Psoas muscle (tissue), 8 donors: ENCODE results near the gene INSYN2A. TPM values are rescaled to one million over a fixed set of nuclear protein-coding genes. Genes with fewer than 3 reads are reported as not detected.

Experiments
- ATAC-seq, 4 donors: fragments of 200-7000 bp; cut with Tn5 transposase; one replicate each; pipeline ENCODE4 v1.9.1; 2020; ENCODE audit warnings: moderate library complexity in 3 of 4, mild to moderate bottlenecking in 2 of 4
- DNase-seq, 2 donors: peaks; one replicate each; pipeline ENCODE4 v3.0.0-alpha.2; 2020
- H3K27ac ChIP-seq: fragments of 200-600 bp; one replicate; pipeline ENCODE4 v1.8.0; 2022
- H3K27me3 ChIP-seq, 3 donors: fragments of 200-600 bp in 1 of 3; one replicate each; pipeline versions ENCODE4 v1.6.1 to v1.8.0; 2013 to 2022; ENCODE audit warnings: low read length in 2 of 3, mild to moderate bottlenecking in 2 of 3, moderate library complexity in 1 of 3; ENCODE audit not compliant: insufficient read depth in 3 of 3
- H3K36me3 ChIP-seq, 2 donors: fragments of 200-600 bp in 1 of 2; one replicate each; pipeline versions ENCODE4 v1.6.1 to v1.8.0; 2013 to 2022; ENCODE audit warnings: low read depth in 1 of 2, mild to moderate bottlenecking in 1 of 2, moderate library complexity in 1 of 2; ENCODE audit not compliant: insufficient read depth in 1 of 2
- H3K4me1 ChIP-seq: fragments of 200-600 bp; one replicate; pipeline ENCODE4 v1.8.0; 2022
- H3K4me3 ChIP-seq: fragments of 200-600 bp; one replicate; pipeline ENCODE4 v1.8.0; 2022; ENCODE audit warnings: mild to moderate bottlenecking
- H3K9me3 ChIP-seq: fragments of 200-600 bp; one replicate; pipeline ENCODE4 v1.8.0; 2022
- WGBS, 3 donors: extraction: QIAGEN DNeasy Blood & Tissue Kit; methylation state at CpG; one replicate each; pipeline versions ENCODE4 v1.1.6 to v1.1.7; 2013; 5-methylcytosine and 5-hydroxymethylcytosine counted together
- intact Hi-C, 2 donors: fragments of 100-400 bp; cut with DNase I; formaldehyde crosslinking; loops; one replicate each; pipeline versions ENCODE4 v1.11.0 to v1.14.2; 2022
- polyA plus RNA-seq, 3 donors: library from polyadenylated mRNA; stranded (reverse); fragments of 200-250 nt; gene quantifications; one replicate each; pipeline ENCODE4 v1.2.3, GENCODE V29; 2013
- total RNA-seq, 4 donors: library from RNA; stranded (reverse); fragmentation: NEBNext Ultra II Directional in 2 of 4; extraction: Animal tissue kit (Norgen Biotek cat#: 25700) in 2 of 4; gene quantifications; one replicate each; pipeline versions ENCODE4 v1.2.1 to v1.2.4, GENCODE V29; 2021 to 2023
- TF ChIP-seq, protein P1 (sequence below): fragments of 200-600 bp; IDR thresholded peaks from one replicate; pipeline ENCODE4 v1.8.0; 2022; ENCODE audit warnings: antibody characterized with exemption
- donor health status: healthy with polysubstance abuse.
- donor health status: DM: no; HTN: no; CAD: no; lungs with moderate emphysema.
- donor health status: Bipolar disorder and iron deficiency.
- donor health status: healthy.
- donor health status: DM: yes; HTN: yes; CAD: no.
- donor health status: DM: no; HTN: no; CAD: no.
- donor health status: DM: no; HTN: no; CAD: no.
- donor health status: DM: yes; HTN: yes; CAD: no.

The INSYN2A gene
- total and polyA plus RNA-seq, 7 donors: 0.01 to 0.19 (median 0.10) TPM; not detected in 2

DNA sequence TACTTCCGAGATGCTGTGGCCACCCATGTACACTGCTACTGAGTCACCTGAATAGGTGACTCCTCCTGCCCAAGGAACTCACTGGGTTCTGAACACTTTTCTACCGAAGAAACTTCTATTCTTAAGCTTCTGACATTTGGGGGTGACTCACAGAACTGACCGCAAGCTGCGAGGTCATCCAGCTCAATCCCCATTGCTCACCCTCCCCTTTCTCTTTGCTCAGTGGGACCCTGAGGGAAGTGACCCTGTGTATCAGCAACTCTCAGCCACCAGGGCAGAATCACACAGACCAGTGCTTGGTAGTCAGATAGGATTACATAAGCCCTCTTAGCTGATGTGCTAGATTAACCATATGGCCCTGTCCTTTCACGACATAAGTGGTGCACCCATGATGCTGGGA lies 46.3 kb downstream of the INSYN2A start:
- no peaks in the 10 kb centered on the region for H3K36me3 ChIP-seq
- WGBS, 3 donors: 90 to 95% (median 92%) methylated on average over 5 of the region's 5 CpGs
- no peaks in the 10 kb centered on the region for H3K9me3 ChIP-seq
- H3K4me3 ChIP-seq: no peak overlapping the region
- DNase-seq (no peak), ATAC-seq (no peak)
- TF ChIP-seq, protein P1, sequence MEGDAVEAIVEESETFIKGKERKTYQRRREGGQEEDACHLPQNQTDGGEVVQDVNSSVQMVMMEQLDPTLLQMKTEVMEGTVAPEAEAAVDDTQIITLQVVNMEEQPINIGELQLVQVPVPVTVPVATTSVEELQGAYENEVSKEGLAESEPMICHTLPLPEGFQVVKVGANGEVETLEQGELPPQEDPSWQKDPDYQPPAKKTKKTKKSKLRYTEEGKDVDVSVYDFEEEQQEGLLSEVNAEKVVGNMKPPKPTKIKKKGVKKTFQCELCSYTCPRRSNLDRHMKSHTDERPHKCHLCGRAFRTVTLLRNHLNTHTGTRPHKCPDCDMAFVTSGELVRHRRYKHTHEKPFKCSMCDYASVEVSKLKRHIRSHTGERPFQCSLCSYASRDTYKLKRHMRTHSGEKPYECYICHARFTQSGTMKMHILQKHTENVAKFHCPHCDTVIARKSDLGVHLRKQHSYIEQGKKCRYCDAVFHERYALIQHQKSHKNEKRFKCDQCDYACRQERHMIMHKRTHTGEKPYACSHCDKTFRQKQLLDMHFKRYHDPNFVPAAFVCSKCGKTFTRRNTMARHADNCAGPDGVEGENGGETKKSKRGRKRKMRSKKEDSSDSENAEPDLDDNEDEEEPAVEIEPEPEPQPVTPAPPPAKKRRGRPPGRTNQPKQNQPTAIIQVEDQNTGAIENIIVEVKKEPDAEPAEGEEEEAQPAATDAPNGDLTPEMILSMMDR: no peak
- H3K27me3 ChIP-seq: no peaks in the 10 kb centered on the region
- H3K4me1 ChIP-seq: no peaks in the 10 kb centered on the region
- H3K27ac ChIP-seq: no peak overlapping the region
- intact Hi-C loops: no loop called here

DNA sequence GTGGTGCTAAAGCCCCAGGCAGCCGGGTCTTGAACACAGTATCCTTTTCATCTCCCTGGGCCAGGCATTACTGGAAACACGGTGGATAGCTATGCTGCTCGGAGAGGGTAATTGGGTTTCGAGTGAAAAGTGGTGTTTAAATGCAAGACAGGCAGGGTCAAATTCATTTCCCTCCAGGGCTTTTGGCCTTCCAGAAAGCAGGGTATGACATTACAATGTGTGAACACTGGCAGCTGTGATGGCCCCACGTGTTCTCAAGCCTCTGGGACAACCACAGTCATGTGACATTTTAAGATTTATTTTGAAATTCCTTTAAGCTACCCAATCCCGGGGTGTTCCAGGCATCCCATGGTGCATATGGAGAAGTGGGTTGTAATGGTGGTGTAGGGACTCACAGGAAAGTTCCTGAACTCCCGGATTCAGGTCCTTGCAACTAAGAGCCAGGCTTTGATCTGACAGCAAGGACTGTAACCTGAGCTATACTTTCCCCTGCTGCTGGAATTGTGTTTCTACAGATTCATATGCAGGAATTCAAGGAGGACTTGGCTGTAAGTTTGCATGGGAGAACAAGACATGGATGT lies 46.8 kb downstream of the INSYN2A start:
- ATAC-seq (no peak), DNase-seq (no peak)
- Histone ChIP-seq H3K27ac (no peak overlapping the region), H3K27me3 (no peaks in the 10 kb centered on the region), H3K4me3 (no peak overlapping the region), H3K4me1 (no peaks in the 10 kb centered on the region), H3K36me3 (no peaks in the 10 kb centered on the region), H3K9me3 (no peaks in the 10 kb centered on the region)
- intact Hi-C loops: no loop called here
- TF ChIP-seq, protein P1: no peak
- 35 to 57% (median 47%) methylated on average over 7 of the region's 7 CpGs for WGBS, 3 donors

DNA sequence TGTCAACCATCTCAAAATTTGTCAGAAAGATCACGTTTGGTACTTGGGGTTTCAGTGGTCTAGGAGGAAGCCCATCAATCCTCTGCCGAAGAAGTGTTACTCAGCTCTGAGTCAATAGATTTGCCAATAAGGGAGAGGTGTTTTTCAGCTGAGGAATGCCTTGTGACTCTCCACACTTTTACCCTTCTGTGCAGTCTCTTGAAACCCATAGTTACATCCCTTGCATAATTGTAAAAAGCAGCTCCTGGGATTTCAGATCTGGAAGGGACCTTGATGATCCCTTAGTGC lies 47.5 kb downstream of the INSYN2A start:
- 69 to 88% (median 75%) methylated on average over 2 of the region's 2 CpGs for WGBS, 3 donors
- Histone ChIP-seq H3K27me3 (no peaks in the 10 kb centered on the region), H3K4me1 (no peaks in the 10 kb centered on the region), H3K4me3 (no peak overlapping the region), H3K36me3 (no peaks in the 10 kb centered on the region), H3K9me3 (no peaks in the 10 kb centered on the region), H3K27ac (no peak overlapping the region)
- ATAC-seq: no peak
- intact Hi-C loops: no loop called here
- TF ChIP-seq, protein P1: no peak
- DNase-seq: no peak

DNA sequence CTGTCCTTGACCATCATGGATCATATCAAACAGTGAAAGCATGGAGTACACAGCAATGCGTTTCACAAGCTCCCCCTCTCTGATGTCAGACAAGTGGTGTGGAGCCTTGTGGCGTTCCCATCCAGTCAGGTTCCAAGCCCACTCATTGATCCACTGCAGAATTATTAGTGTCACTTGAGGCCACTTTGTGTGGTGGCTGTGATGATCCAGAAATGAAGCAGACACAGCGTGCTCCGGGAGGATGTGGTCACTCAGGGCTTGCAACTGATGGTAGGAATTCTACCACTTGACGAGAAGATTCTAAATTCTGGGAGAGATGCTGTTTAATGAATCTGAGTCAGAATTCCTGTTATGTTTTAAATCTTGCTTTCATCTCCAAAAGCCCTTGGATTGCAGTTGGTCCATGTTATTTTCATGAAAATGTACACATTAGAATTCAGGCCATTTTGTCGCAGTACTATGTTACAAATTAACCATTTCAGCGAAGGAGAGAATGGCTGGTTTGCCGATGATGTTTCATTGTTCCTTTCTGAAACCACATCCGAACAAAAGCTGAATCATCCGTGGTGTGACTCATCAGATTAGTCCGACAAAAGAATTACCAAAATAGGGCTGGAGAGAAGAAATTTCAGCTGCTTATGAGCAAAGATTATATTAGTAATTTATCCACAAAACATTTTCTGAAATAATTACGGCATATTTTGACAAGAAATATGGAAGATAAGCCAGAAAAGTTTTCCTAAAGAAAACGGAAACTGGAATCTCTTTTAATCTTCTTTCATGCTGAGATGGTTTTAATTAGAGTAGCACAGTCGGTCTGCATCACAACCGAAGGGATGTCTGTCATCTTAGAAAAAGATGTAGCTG lies 48.1 kb downstream of the INSYN2A start:
- intact Hi-C loops: no loop called here
- Histone ChIP-seq H3K4me3 (no peak overlapping the region), H3K9me3 (no peaks in the 10 kb centered on the region), H3K27ac (no peak overlapping the region), H3K36me3 (no peaks in the 10 kb centered on the region), H3K4me1 (no peaks in the 10 kb centered on the region), H3K27me3 (no peaks in the 10 kb centered on the region)
- ATAC-seq (no peak), DNase-seq (no peak)
- WGBS, 3 donors: 40 to 70% (median 43%) methylated on average over 15 of the region's 15 CpGs
- TF ChIP-seq, protein P1: no peak
